ENCODE data around the gene CASP7.

CASP7 gene

GRCh38 chr10:113716109-113716910 lies 36.6 kb downstream of the CASP7 start:
- H3K4me1 ChIP-seq: no peaks in the 10 kb centered on the region
- TF ChIP-seq CTCF (IDR thresholded peaks at IDR 0.05; ENCODE audit: low read depth, low read length): no peak
- H3K4me3 ChIP-seq (ENCODE audit: low read depth, low read length): no peak overlapping the region
- H3K36me3 ChIP-seq: no peaks in the 10 kb centered on the region
- H3K27me3 ChIP-seq: no peaks in the 10 kb centered on the region
- no peak for DNase-seq
- H3K9me3 ChIP-seq: peaks cover 3% of the 10 kb centered on the region; the same call in 1 of the 2 replicates

- peaks cover under 1% of the 10 kb centered on the region; the same call in 1 of the 2 replicates for H3K9me3 ChIP-seq
- TF ChIP-seq CTCF (IDR thresholded peaks at IDR 0.05; ENCODE audit: low read depth, low read length): no peak
- no peaks in the 10 kb centered on the region for H3K4me1 ChIP-seq
- no peaks in the 10 kb centered on the region for H3K36me3 ChIP-seq
- H3K27me3 ChIP-seq: no peaks in the 10 kb centered on the region
- H3K4me3 ChIP-seq (ENCODE audit: low read depth, low read length): no peak overlapping the region
- no peak for DNase-seq
Observed at GRCh38 chr10:113718969-113719822, 39.5 kb downstream of the CASP7 start.

GRCh38 chr10:113720386-113720785 lies 40.7 kb downstream of the CASP7 start:
- no peak overlapping the region for H3K4me3 ChIP-seq (ENCODE audit: low read depth, low read length)
- no peak for TF ChIP-seq CTCF (IDR thresholded peaks at IDR 0.05; ENCODE audit: low read depth, low read length)
- H3K27me3 ChIP-seq: no peaks in the 10 kb centered on the region
- H3K36me3 ChIP-seq: no peaks in the 10 kb centered on the region
- no peaks in the 10 kb centered on the region for H3K9me3 ChIP-seq
- no peak for DNase-seq
- H3K4me1 ChIP-seq: no peaks in the 10 kb centered on the region

GRCh38 chr10:113732160-113732881 lies 52.6 kb downstream of the CASP7 start:
- Histone ChIP-seq H3K27me3 (0 out of 2 replicates have a peak, but pooled peaks cover 3% of the 10 kb centered on the region), H3K9me3 (no peaks in the 10 kb centered on the region), H3K36me3 (no peaks in the 10 kb centered on the region), H3K4me3 (ENCODE audit: low read depth, low read length) (no peak overlapping the region), H3K4me1 (no peaks in the 10 kb centered on the region)
- DNase-seq: no peak
- no peak for TF ChIP-seq CTCF (IDR thresholded peaks at IDR 0.05; ENCODE audit: low read depth, low read length)

GRCh38 chr10:113732966-113733365 lies 53.3 kb downstream of the CASP7 start:
- H3K36me3 ChIP-seq: no peaks in the 10 kb centered on the region
- H3K9me3 ChIP-seq: no peaks in the 10 kb centered on the region
- no peak overlapping the region for H3K4me3 ChIP-seq (ENCODE audit: low read depth, low read length)
- H3K4me1 ChIP-seq: no peaks in the 10 kb centered on the region
- TF ChIP-seq CTCF (IDR thresholded peaks at IDR 0.05; ENCODE audit: low read depth, low read length): no peak
- no peak for DNase-seq
- H3K27me3 ChIP-seq: 0 out of 2 replicates have a peak, but pooled peaks cover 3% of the 10 kb centered on the region
